ENCODE data around the gene ABAT.
A peak's percentile ranks its signal among the peaks of the same experiment; 100 is the strongest.
"Not testable (repeated sequence)": the region's sequence is repeated elsewhere in the genome, so short reads cannot be mapped to it uniquely, and the experiment has no call there.

Gene ABAT

DNA sequence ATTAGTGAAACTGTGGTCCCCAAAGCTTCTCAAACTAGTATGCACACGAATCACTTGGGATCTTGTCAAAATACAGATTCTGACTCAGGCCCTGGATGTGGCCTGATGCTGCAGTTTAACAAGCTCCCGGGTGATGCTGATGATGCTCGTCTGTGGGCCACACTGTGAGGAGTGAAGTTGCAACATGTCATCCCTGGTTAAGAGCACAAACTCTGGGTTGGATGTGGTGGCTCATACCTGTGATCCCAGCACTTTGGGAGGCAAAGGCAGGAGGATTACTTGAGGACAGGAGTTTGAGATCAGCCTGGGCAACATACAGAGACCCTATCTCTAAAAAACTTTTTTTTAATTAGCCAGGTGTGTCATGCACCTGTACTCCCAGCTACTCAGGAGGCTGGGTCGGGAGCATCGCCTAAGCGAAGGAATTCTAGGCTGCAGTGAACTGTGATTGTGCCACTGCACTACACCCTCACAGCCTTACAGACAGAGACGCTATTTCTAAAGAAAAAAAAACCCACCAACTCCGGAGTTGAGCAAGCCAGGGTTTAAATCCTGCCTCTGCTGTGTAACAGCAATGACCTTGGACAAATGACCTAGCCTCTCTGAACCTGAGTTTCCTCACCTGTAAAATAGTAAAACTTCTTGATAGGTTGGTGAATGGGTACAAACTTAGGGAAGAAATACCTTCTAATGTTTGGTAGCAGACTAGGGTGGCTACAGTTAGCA lies 24.4 kb upstream of the ABAT start:
- no peak for DNase-seq

DNA sequence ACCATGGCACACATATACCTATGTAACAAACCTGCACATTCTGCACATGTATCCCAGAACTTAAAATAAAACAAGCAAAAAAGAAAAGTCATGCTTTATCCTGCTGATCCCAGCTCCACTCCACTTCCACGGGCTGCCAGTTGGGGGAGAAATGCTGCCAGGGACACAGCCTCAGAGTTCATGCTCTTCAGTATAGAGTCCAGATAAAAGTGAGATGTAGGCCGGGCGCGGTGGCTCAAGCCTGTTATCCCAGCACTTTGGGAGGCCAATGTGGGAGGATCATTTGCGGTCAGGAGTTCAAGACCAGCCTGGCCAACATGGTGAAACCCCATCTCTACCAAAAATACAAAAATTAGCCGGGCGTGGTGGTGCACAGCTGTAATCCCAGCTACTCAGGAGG lies 22.5 kb upstream of the ABAT start:
- DNase-seq = not testable (repeated sequence)

DNA sequence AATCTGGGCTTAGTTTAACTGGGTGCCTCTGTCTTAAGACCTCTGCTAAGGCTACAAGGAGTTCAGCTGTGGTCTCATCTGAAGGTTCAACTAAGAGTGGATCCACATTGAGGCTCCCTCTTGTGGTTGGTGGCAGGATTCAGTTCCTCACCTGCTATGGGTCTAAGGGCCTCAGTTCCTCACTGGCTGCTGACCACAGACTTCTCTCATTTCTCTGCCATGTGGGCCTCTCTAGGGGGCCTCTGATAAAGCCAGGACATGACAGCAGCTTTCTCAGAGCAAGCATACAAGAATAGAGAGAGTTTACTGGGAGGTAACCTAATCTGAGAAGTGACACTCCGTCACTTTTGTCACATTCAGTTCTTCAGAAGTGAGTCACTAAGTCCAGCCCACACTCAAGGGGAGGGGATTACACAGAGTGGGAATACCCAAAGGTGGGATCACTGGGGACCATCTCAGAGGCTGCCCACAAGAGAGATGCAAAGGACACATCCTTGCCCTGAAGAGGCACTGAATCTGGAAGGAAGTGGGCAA lies 19.2 kb upstream of the ABAT start:
- DNase-seq = peak; percentile 26

DNA sequence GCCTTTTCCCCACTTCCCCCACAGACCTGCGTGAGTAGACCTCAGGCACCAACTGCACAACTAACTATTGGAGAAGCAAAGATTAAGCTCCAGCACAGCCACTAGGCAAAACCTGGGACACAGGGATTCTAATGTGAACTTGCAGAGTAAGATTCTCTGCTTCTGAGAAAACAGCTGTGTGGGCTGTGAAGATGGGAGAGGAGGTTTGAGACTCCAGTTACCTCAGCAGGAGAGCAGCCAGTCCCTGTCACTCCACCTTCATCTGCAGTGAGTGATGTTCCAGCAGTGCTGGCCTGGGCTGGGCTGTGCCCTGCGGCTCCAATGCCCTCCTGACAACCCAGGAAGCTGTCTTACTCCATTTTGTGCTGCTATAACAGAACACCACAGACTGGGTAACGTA lies 18.0 kb upstream of the ABAT start:
- no peak for DNase-seq

DNA sequence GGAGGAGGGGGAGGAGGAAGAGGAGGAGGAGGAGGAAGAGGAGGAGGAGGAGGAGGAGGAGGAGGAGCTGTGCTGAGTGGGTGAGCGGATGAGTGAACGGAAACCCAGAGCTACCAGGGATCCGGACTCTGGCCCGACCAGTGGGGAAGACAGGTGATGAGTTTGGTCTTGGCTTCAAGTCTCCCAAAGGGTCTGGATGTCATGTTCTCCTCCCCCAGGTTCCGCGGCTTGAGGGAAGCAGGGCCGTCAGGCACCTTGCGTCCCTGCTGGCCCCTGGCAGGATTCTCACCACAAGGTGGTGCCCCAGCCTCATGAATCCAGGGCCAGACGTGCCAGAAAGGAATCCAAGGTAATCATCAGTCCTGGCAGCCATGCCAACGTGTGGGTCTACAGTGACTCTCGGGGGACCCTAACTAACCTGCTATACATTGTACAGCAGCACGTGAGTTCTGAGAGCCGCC lies 13.5 kb upstream of the ABAT start:
- peak; percentile 52 for DNase-seq

DNA sequence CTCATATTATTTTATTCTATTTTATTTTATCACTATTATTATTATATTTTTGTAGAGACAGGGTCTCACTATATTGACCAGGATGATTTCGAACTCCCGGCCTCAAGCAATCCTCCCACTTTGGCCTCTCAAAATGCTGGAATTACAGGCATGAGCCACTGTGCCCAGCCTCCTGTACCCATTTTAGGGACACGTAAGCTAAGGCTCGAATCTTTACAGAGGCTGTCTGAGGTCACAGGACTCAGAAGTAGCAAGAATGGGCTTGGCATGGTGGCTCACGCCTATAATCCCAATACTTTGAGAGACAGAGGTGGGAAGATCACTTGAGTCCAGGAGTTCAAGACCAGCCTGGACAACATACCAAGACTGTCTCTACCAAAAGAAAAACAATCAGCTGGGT lies 12.7 kb upstream of the ABAT start:
- DNase-seq = no peak

DNA sequence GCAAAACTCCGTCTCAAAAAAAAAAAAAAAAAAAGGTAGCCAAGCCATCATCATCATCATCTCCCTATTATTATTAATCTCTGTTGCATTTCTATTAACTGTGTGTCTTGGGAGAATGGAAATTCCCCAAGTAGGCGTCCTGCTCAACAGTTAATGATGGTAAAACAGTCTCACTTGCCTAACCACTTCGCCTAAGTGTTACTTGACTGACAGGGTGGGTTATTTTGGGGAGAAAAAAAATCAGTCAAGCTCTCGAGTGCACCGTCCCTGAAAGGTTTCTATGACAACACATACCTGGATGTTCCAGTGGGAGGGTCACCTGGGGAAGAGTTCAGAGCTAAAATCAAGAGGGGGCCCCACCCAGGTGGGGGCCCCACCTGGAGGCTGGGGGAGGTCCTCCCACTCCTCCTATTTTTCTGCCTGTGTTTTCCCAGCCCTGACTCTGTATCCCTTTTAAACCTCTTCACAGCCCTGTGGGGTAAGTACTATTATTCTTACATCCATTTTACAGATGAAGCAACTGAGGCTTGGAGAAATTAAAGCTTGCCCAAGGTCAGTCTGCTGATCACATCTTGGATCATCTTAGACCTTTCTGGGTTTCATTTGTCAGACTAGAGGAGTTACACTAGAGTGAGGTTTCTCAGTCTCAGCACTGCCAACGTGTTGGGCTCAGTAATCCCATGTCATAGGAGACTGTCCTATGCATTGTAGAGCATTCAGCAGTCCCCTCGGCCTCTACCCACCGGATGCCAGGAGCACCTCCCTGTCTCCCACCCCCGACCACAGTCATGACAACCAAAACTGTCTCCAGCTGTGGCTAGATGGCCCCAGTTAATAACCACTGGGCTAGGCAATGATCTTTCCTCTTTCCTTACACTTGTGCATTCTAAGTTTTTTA lies 11.0 kb upstream of the ABAT start:
- no peak for DNase-seq

DNA sequence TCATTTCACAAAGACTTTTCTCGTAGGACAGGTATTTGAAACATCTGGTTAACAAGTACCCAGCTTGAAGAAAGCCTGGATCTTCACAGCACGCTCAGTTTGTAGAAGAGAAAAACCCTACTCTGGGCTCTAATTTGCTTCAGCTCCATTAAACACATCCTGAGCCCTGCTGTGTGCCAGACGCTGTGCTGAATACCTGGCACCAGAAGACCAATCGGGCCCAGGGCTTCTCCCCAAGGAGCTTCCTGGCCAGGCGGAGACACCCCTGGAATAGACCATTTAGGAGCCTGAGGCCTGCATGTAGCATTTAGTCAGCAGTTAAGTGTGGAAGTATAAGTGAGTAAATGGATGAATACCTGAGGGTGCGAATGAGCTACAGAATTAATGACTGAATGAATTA lies 8.9 kb upstream of the ABAT start:
- DNase-seq = no peak

DNA sequence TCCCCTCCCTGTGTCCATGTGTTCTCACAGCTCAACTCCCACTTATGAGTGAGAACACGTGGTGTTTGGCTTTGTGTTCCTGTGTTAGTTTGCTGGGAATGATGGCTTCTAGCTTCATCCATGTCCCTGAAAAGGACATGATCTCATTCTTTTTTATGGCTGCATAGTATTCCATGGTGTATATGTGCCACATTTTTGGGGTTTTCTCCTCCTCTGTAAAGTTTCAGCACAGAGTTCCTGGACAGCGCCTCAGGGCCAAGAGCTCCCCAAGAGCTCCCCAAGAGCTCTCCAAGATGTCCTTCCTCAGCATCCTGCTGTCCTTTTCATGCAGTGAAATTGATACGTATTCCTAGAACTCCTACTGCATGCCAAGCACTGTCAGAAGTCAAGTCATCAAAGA lies 6.9 kb upstream of the ABAT start:
- DNase-seq = no peak

DNA sequence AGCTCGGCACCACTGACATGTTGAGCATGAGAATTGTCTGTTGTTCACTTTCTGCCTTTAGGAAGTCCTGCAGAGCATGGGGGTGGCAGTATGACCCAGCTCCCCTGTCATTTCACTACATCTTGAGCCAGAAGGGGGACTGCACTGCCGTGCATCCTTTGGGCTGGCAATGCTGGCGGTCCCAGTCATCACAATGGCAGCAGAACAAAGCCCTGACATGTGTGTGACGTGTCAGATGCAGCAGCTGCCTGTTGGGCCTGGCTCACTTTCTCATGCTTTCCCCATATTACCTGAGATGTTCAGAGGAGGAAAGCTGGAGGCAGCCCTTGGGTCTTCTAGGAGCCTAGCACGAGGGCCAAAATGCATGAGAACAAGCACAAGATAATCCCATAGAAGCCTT lies 6.3 kb upstream of the ABAT start:
- no peak for DNase-seq

DNA sequence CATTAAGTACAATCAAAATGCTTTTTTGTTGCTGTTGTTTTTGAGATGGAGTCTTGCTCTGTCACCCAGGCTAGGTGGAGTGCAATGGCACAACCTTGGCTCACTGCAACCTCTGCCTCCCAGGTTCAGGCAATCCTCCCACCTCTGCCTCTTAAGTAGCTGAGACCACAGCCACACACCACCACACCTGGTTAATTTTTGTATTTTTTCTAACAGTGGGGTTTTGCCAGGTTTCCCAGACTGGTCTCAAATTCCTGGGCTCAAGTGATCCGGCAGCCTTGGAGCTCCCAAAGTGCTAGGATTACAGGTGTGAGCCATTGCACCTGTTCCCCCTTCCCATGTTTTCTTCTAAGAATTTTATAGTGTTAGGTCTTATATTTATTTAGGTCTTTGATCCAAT lies 4.9 kb upstream of the ABAT start:
- DNase-seq = no peak

DNA sequence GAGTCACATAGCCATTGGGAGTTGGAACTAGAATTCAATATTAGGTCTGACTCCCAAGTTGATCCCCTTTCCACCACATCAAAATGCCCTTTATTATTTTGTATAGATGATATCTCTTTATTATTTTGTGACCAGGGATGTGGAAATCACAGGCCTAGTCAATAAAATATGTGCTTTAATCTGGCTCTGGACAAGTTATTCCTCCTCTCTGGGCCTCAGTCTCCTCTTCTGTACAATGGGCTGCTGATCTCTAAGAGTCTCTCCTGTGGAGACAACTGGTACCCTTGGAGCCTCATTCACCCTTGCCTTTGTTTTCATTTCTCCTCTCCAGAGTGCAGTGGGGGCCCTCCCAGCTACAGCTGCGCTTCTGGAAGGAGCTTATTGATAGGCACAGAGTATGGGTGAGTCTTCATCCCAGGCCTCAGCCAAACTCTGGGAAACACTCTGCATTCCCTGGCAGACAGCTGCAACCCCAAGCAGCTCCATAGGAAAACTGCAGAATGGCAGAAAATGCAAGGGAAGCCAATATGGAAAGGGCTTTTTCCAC lies 4.3 kb upstream of the ABAT start:
- no peak for DNase-seq

DNA sequence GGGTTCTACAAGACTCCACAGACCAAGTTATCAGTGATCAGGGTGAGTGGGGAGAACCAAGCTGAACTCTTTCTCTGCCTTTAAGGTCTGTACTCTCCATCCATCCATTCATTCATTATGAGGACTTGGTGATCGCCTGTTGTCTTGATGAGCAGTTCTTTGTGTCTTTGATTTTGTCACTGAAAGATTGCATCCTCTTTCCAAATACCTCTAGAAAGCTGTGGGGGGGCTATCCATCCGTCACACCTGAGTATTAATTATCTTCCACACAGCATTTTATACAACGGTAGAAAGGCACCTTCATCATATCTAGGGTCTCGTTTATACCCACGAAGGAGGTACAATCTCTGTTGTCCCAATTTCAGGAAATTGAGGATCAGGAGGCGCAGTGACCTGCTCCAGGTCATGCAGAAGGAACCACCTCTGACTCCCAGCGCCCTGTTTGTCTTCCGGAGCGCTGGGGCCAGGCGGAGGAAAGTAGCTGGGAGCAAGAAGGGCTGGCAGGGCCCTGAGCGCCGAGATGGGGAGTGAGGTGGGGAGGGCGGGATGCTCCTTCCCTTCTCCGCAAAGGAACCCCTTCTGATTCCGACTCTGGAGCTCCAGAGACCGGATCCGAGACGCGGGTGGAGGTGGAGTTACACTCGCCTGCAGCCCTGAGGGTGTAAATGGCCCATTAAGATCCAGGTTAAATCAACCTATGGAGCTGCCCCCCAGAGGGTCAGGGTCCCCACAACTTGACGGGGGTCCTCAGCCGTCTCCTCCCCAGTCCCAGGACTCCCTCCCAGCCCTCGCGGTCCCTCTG lies 605 bp upstream of the ABAT start:
- DNase-seq = no peak

DNA sequence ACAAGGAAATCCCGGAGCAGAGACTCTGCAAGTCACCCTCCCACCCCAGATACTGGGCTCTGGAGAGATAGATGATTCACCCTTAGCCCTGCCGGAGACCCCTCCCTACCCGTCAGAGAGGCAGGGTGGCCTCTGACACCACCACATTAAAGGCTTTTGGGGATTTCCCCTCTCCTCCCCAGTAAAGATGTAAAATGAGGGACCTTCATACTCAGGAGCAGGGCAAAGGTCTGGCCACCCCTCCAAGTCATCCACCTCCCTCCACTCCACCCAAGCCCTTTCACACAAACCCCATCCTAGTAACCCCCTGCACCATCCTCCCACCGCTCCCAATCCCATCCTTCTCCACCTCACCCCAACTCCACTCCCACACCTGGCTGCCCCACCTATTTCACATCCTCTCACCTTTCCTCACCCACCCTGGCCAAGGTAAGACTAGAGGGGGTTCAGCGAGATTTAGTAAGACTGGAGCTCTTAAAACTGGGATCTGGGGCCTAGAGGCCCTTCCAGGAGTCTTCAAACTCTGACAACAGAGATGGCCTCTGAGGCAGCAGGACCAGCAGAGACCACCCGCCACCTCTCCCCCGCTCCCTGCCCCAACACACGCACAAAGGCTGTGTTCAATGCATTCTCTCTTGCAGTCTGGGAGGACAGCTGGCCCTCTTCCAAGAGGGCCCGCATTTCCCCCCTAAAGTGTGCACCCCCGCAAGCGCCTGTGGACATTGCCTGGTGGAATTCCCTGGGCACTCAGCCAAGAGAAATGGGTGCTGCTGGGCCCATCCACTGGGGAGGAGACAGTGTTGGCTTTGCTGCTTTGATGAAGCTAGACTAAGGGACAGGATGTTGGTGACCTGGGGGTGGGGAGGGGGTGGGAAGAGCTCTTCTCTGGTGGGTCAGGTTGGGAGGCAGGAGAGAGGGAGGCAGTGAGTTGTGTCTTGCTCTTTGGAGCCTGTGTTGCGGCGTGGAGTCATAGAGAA lies 1.1 kb downstream of the ABAT start:
- DNase-seq = peak; percentile 83

DNA sequence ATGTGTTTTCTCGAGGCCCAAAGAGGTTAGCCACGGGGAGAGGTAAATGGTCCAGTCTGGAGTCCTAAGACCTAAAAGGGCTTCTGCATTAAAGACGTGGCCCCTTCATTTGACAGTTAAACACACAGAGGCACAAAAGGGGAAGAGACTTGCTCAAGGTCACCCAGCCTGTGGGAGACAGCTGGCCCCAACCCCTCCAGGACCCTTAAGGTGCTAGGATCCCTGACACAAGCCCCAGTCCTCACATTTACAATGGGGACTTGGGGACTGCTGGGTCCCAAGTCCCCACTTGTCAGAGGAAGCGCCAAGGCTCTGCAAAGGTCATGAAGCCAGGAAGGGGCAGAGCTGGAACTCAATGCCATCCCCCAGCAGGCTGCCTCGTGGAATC lies 1.7 kb downstream of the ABAT start:
- no peak for DNase-seq

DNA sequence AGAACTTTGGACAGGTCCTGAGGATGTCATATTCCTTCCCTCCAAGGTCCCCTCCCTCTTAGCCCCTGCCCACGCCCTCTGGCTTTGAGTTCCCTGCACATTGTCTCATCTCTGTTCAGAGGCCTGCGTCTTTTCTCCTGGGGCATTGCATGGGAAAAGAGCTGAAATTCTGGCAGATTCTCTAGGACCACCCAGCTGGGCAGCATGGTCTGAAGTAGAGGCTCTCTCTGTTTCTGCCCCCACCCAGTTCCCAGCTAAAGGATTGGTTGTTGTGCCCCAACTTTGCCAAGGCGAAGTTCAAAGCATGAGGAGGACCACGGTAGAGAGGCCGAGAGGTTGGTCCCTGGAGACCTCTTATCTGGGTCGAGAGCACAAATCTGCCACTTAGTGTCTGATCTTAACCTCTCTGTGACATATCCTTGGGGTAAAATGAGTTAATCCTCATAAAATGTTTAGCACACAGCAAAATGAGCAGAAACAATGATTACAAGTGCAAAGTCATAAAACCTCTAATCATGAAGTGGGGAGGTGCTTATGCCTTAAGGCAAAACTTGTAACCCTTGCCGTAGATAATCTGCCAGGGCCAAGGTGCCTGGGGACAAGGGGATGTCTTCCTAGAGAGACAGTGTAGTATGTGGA lies 2.4 kb downstream of the ABAT start:
- no peak for DNase-seq

DNA sequence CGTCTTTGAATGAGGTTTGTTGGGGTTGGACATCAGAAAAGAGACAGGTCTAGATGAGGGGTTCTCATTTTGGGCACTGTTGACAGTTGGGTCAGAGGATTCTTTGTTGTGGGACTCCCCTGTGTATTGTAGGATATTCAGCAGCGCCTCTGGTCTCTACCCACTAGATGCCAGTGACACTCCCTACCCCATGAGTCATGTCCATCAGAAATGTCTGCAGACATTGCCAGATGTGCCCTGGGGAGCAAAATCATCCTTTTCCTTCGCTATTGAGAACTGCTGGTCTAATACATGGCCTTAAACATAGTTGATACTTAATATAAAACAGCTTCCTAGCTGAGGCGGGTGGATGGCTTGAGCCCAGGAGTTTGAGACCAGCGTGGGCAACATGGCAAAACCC lies 3.1 kb downstream of the ABAT start:
- DNase-seq = no peak

DNA sequence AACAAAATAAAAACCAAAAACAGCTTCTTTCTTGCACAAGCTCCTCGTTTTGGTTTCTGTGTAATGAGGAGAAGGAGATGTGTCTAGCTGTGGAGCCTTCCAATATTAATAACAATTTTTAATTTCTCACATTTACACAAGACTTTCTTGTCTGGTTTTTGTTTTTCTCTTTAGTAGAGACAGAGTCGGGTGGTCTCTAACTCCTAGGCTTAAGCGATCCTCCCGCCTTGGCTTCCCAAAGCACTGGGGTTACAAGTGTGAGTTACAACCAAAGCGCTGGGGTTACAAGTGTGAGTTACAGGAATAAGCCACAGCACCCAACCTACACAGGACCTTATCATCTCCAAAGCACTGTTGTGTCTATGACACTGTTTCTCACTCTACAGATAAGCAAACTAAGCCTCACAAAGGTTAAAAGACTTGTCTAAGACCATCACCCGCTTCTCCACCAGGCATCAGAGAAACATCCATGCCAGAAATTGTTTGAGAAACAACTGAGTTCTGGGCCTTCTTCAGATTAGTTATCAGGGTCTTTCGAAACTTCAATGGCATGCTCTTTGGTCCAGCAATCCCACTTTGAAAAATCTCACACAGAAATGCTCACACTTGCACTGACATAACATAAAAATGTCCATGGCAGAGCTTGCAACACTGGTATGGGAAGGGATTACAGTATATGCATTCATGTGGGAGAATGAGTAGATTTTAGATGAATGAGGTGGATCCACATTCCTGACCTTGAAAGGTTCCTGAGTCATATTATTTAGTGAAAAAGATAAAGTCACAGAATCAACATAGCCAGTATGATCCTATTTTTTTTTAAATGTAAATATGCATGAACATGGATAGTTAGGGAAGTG lies 3.9 kb downstream of the ABAT start:
- no peak for DNase-seq

DNA sequence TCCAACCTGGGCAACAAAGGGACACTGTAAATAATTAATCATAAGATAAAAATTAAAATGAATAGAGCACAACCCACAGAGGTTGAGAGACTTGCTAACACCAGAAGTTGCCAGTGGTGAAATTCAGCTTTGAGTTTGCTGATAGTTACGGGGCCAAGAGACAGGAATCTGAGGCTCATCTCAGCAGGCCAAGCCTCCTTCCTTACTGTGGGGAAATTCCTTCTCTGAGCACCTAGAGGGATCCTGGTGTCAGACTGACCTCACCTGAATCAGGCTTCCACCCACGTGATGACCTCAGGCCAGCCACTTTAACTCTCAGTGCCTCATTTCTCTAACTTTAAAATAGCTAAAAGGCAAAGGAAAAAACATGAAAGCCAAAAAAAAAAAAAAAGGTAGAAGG lies 4.7 kb downstream of the ABAT start:
- DNase-seq = no peak

All from CD4-positive, alpha-beta T cell treated with Interleukin-4 for 4 hours (primary cell).